ENCODE measurements around the gene OTOGL. TPM values are rescaled to one million over a fixed set of nuclear protein-coding genes. Genes with fewer than 3 reads are reported as not detected.

Gene OTOGL
- total and polyA plus RNA-seq, 12 donors: 0.04 to 0.52 (median 0.13) TPM; not detected in 1

GRCh38 chr12:80184926-80185325 lies 85.6 kb downstream of the OTOGL start:
- WGBS, 4 donors: 43 to 80% (median 44%) methylated on average over 2 of the region's 2 CpGs
- H3K9me3 ChIP-seq (replicated peaks in 1 of 3): no peaks in the 10 kb centered on the region
- peaks cover 0 to 10% of the 10 kb centered on the region in 2 donors for H3K4me1 ChIP-seq (replicated peaks in 1 of 2)
- no peak overlapping the region for H3K4me3 ChIP-seq
- intact Hi-C loops (cut with DNase I): loop anchor here in 1 of 2 donors (10.0 kb wide), 1 partner anchor 630 kb away; no protein-coding TSS in a partner anchor
- DNase-seq: no peak
- no peaks in the 10 kb centered on the region for H3K27me3 ChIP-seq
- no peak for TF ChIP-seq POLR2A (IDR thresholded peaks at IDR 0.05)
- TF ChIP-seq CTCF (IDR thresholded peaks at IDR 0.05): no peak
- no peak overlapping the region for H3K27ac ChIP-seq
- H3K36me3 ChIP-seq (replicated peaks in 1 of 2): no peaks in the 10 kb centered on the region

GRCh38 chr12:80186727-80187217 lies 87.4 kb downstream of the OTOGL start:
- H3K4me1 ChIP-seq (replicated peaks in 1 of 2): peaks cover 0 to 13% of the 10 kb centered on the region in 2 donors
- H3K27ac ChIP-seq: peak overlapping the region in 3 of 5 donors; percentile 54 to 85 (median 65)
- DNase-seq: peak; percentile 63 to 85 (median 73)
- H3K27me3 ChIP-seq: no peaks in the 10 kb centered on the region
- peak; percentile 57 to 84 (median 78) for TF ChIP-seq CTCF (IDR thresholded peaks at IDR 0.05)
- TF ChIP-seq POLR2A (IDR thresholded peaks at IDR 0.05): no peak
- H3K4me3 ChIP-seq: no peak overlapping the region
- WGBS, 4 donors: 14 to 23% (median 15%) methylated on average over 2 of the region's 2 CpGs
- intact Hi-C loops (cut with DNase I): loop anchor here in 1 of 2 donors (10.0 kb wide), 1 partner anchor 632 kb away; no protein-coding TSS in a partner anchor
- H3K36me3 ChIP-seq (replicated peaks in 1 of 2): no peaks in the 10 kb centered on the region
- no peaks in the 10 kb centered on the region for H3K9me3 ChIP-seq (replicated peaks in 1 of 3)

- Histone ChIP-seq H3K4me1 (replicated peaks in 1 of 2) (peaks cover 0 to 13% of the 10 kb centered on the region in 2 donors), H3K36me3 (replicated peaks in 1 of 2) (no peaks in the 10 kb centered on the region), H3K9me3 (replicated peaks in 1 of 3) (no peaks in the 10 kb centered on the region), H3K27me3 (no peaks in the 10 kb centered on the region), H3K4me3 (no peak overlapping the region), H3K27ac (peak overlapping the region in 3 of 5 donors; percentile 54 to 85 (median 65))
- intact Hi-C loops (cut with DNase I): loop anchor here in 1 of 2 donors (10.0 kb wide), 1 partner anchor 633 kb away; no protein-coding TSS in a partner anchor
- DNase-seq: peak in 6 of 7 donors; percentile 22 to 69 (median 36)
- TF ChIP-seq POLR2A (IDR thresholded peaks at IDR 0.05): no peak
- no peak for TF ChIP-seq CTCF (IDR thresholded peaks at IDR 0.05)
- WGBS, 4 donors: 3 to 10% (median 8%) methylated on average over 2 of the region's 2 CpGs
Observed at GRCh38 chr12:80187660-80188090, 88.3 kb downstream of the OTOGL start.

- peak overlapping the region in 1 of 5 donors; percentile 85 for H3K27ac ChIP-seq
Observed at GRCh38 chr12:80188576-80188975, 89.2 kb downstream of the OTOGL start.

More at GRCh38 chr12:80188576-80188975, 89.2 kb downstream of the OTOGL start:
- Histone ChIP-seq H3K27me3 (no peaks in the 10 kb centered on the region), H3K4me1 (replicated peaks in 1 of 2) (peaks cover 0 to 13% of the 10 kb centered on the region in 2 donors), H3K9me3 (replicated peaks in 1 of 3) (no peaks in the 10 kb centered on the region), H3K4me3 (no peak overlapping the region), H3K36me3 (replicated peaks in 1 of 2) (no peaks in the 10 kb centered on the region)
- WGBS, 4 donors: 67 to 85% (median 73%) methylated on average over 2 of the region's 2 CpGs
- TF ChIP-seq POLR2A (IDR thresholded peaks at IDR 0.05): no peak
- DNase-seq: no peak
- intact Hi-C loops (cut with DNase I): loop anchor here in 1 of 2 donors (10.0 kb wide), 1 partner anchor 634 kb away; no protein-coding TSS in a partner anchor

Measured in adrenal gland (tissue), 12 donors.